Kidney epithelial cell (primary cell): ENCODE results near the gene DARS2. TPM values are rescaled to one million over a fixed set of nuclear protein-coding genes. Genes with fewer than 3 reads are reported as not detected.

Experiments
- DNase-seq: peaks from one replicate; pipeline ENCODE4 v3.0.0-alpha.2; 2010; ENCODE audit warnings: low read depth
- H3K27me3 ChIP-seq: 2 replicates; pipeline ENCODE4 v1.6.0; 2011; ENCODE audit warnings: low read length; ENCODE audit not compliant: control insufficient read depth, insufficient read depth
- H3K36me3 ChIP-seq: 2 replicates; pipeline ENCODE4 v1.5.1; 2011; ENCODE audit warnings: low read length; ENCODE audit not compliant: control insufficient read depth, insufficient read depth
- H3K4me3 ChIP-seq: 2 replicates; pipeline ENCODE4 v1.5.1; 2011; ENCODE audit warnings: low read depth, mild to moderate bottlenecking, control low read depth, low read length
- CTCF ChIP-seq: IDR thresholded peaks from 2 replicates; pipeline ENCODE4 v1.5.1; 2011; ENCODE audit warnings: mild to moderate bottlenecking, moderate library complexity, low read length, control low read depth, inconsistent platforms; ENCODE audit not compliant: insufficient read depth, poor library complexity, severe bottlenecking
- total RNA-seq: library from RNA; depleted of rRNA; stranded (reverse); fragments of >200 nt; gene quantifications from 2 replicates; pipeline ENCODE4 v1.2.3, GENCODE V29; 2015

The DARS2 gene
- total RNA-seq, 1 donor from 2014 or later = 25.4 TPM

- no peak for DNase-seq
- no peaks in the 10 kb centered on the region for H3K27me3 ChIP-seq
- TF ChIP-seq CTCF = no peak
- no peak overlapping the region for H3K4me3 ChIP-seq
- H3K36me3 ChIP-seq = peaks cover 3% of the 10 kb centered on the region
These were observed 39.0 kb downstream of the DARS2 start for GRCh38 chr1:173863224-173864161.

- H3K36me3 ChIP-seq = peaks cover 3% of the 10 kb centered on the region
- no peak for TF ChIP-seq CTCF
- H3K4me3 ChIP-seq = peak overlapping the region; percentile 23
- H3K27me3 ChIP-seq = no peaks in the 10 kb centered on the region
- no peak for DNase-seq
These were observed 39.9 kb downstream of the DARS2 start for GRCh38 chr1:173864179-173864867.

- Histone ChIP-seq H3K4me3 (peak overlapping the region; percentile 75), H3K36me3 (peaks cover 3% of the 10 kb centered on the region), H3K27me3 (no peaks in the 10 kb centered on the region)
- no peak for TF ChIP-seq CTCF
- DNase-seq = no peak
These were observed 41.1 kb downstream of the DARS2 start for GRCh38 chr1:173865468-173866164.

- no peak for TF ChIP-seq CTCF
- DNase-seq = no peak
- peak overlapping the region; percentile 75 for H3K4me3 ChIP-seq
- no peaks in the 10 kb centered on the region for H3K27me3 ChIP-seq
- H3K36me3 ChIP-seq = peaks cover 6% of the 10 kb centered on the region
These were observed 42.1 kb downstream of the DARS2 start for GRCh38 chr1:173866413-173867115.

- peak overlapping the region; percentile 75 for H3K4me3 ChIP-seq
- no peaks in the 10 kb centered on the region for H3K27me3 ChIP-seq
- TF ChIP-seq CTCF = no peak
- H3K36me3 ChIP-seq = peaks cover 6% of the 10 kb centered on the region
- peak; percentile 4 for DNase-seq
These were observed 42.8 kb downstream of the DARS2 start for GRCh38 chr1:173867141-173867752.
